Measurements from ENCODE around the gene CTBP2.

CTBP2 gene

GRCh38 chr10:125032474-125033020, 127.8 kb downstream of the CTBP2 start:
- peaks cover 29% of the 10 kb centered on the region for H3K4me1 ChIP-seq
- H3K27me3 ChIP-seq = no peaks in the 10 kb centered on the region
- DNase-seq = no peak
- 0 out of 2 replicates have a peak, but pooled peaks cover 2% of the 10 kb centered on the region for H3K36me3 ChIP-seq
- no peak overlapping the region for H3K4me3 ChIP-seq (ENCODE audit: low read depth, low read length)
- TF ChIP-seq CTCF (IDR thresholded peaks at IDR 0.05; ENCODE audit: low read depth, low read length) = no peak
- no peaks in the 10 kb centered on the region for H3K9me3 ChIP-seq

GRCh38 chr10:125030567-125031197, 129.7 kb downstream of the CTBP2 start:
- peaks cover 21% of the 10 kb centered on the region for H3K4me1 ChIP-seq
- H3K36me3 ChIP-seq = peaks cover 10% of the 10 kb centered on the region; the same call in 1 of the 2 replicates
- no peak overlapping the region for H3K4me3 ChIP-seq (ENCODE audit: low read depth, low read length)
- TF ChIP-seq CTCF (IDR thresholded peaks at IDR 0.05; ENCODE audit: low read depth, low read length) = no peak
- H3K27me3 ChIP-seq = no peaks in the 10 kb centered on the region
- H3K9me3 ChIP-seq = no peaks in the 10 kb centered on the region
- DNase-seq = no peak

- Histone ChIP-seq H3K9me3 (no peaks in the 10 kb centered on the region), H3K36me3 (peaks cover 10% of the 10 kb centered on the region; the same call in 1 of the 2 replicates), H3K4me1 (peaks cover 22% of the 10 kb centered on the region), H3K27me3 (no peaks in the 10 kb centered on the region), H3K4me3 (ENCODE audit: low read depth, low read length) (no peak overlapping the region)
- no peak for TF ChIP-seq CTCF (IDR thresholded peaks at IDR 0.05; ENCODE audit: low read depth, low read length)
- no peak for DNase-seq
Observed at GRCh38 chr10:125029584-125030242, 130.7 kb downstream of the CTBP2 start.

GRCh38 chr10:125027871-125028869, 132.2 kb downstream of the CTBP2 start:
- no peak for TF ChIP-seq CTCF (IDR thresholded peaks at IDR 0.05; ENCODE audit: low read depth, low read length)
- Histone ChIP-seq H3K9me3 (no peaks in the 10 kb centered on the region), H3K4me3 (ENCODE audit: low read depth, low read length) (no peak overlapping the region), H3K4me1 (peaks cover 22% of the 10 kb centered on the region), H3K27me3 (no peaks in the 10 kb centered on the region), H3K36me3 (peaks cover 7% of the 10 kb centered on the region; the same call in 1 of the 2 replicates)
- DNase-seq = no peak

- peaks cover 7% of the 10 kb centered on the region; the same call in 1 of the 2 replicates for H3K36me3 ChIP-seq
- H3K27me3 ChIP-seq = no peaks in the 10 kb centered on the region
- H3K9me3 ChIP-seq = no peaks in the 10 kb centered on the region
- TF ChIP-seq CTCF (IDR thresholded peaks at IDR 0.05; ENCODE audit: low read depth, low read length) = no peak
- no peak for DNase-seq
- no peak overlapping the region for H3K4me3 ChIP-seq (ENCODE audit: low read depth, low read length)
- peaks cover 32% of the 10 kb centered on the region for H3K4me1 ChIP-seq
Observed at GRCh38 chr10:125026974-125027735, 133.2 kb downstream of the CTBP2 start.
